Activated effector memory CD4-positive, alpha-beta T cell treated with Interleukin-2 at 50 U/mL for 16 hours (primary cell): ENCODE results near the gene HOXC4.
A peak's percentile ranks its signal among the peaks of the same experiment; 100 is the strongest.

Source experiments
- DNase-seq: peaks from one replicate; pipeline ENCODE4 v3.0.0-alpha.2; 2020

Gene HOXC4

DNA sequence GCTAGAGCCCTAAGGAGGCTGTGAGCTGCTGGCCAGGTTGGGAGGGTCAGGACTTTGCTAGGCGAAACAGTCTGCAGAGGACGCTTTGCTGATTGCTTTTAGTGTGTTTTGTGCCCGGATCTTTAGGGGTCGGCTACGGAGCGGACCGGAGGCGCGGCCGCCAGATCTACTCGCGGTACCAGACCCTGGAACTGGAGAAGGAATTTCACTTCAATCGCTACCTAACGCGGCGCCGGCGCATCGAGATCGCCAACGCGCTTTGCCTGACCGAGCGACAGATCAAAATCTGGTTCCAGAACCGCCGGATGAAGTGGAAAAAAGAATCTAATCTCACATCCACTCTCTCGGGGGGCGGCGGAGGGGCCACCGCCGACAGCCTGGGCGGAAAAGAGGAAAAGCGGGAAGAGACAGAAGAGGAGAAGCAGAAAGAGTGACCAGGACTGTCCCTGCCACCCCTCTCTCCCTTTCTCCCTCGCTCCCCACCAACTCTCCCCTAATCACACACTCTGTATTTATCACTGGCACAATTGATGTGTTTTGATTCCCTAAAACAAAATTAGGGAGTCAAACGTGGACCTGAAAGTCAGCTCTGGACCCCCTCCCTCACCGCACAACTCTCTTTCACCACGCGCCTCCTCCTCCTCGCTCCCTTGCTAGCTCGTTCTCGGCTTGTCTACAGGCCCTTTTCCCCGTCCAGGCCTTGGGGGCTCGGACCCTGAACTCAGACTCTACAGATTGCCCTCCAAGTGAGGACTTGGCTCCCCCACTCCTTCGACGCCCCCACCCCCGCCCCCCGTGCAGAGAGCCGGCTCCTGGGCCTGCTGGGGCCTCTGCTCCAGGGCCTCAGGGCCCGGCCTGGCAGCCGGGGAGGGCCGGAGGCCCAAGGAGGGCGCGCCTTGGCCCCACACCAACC lies 23.9 kb upstream of the HOXC4 start:
- no peak for DNase-seq

- no peak for DNase-seq
Observed at GRCh38 chr12:54030442-54030801, 23.2 kb upstream of the HOXC4 start.

DNA sequence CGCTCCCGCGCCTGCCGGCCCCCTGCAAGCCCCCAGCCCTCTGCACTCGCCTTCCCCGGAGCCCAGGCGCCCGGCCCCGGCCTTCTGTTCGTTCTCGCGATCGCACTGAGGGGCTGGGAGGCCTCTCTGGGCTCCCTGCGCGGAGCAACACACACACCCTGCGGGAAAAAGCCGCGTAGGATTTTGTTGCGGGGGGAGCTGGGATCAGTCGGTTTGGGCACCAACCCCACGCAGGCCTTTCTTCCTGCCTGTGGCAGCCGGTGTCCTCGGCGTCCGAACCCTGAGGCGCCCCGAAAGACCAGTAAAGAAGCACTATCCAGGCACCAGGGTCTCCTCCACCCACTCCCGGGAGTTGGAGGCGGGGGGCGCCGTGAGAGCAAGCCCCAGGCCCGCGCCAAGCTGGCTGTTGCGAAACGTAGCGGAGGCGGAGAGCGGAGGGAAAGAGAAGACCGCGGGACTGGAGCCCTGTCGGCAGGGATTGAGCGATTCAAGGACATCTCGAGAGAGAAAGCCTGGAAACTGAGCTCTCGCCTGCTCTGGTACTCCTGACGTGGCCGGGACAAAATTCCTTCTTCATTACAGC lies 22.7 kb upstream of the HOXC4 start:
- DNase-seq = no peak

DNA sequence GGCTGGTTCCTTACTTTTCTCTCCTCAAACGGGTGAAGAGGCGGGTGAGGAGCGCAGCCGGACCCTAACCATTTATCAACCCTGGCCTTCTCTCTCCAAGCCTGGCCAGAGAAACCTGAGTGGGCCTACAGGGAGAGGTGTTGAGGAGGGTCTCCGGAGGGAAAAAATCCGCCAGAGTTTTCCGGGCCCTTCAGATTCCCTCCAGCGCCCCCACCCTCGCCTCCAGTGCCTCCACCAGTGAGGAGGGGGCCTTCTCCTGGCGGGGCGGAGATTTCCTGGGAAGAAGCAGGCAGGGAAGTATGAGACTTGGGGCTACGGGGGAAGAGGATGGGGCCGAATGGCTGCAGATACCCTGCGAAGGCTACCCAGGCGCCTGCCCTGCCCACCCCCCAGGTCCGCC lies 22.2 kb upstream of the HOXC4 start:
- DNase-seq = no peak

DNA sequence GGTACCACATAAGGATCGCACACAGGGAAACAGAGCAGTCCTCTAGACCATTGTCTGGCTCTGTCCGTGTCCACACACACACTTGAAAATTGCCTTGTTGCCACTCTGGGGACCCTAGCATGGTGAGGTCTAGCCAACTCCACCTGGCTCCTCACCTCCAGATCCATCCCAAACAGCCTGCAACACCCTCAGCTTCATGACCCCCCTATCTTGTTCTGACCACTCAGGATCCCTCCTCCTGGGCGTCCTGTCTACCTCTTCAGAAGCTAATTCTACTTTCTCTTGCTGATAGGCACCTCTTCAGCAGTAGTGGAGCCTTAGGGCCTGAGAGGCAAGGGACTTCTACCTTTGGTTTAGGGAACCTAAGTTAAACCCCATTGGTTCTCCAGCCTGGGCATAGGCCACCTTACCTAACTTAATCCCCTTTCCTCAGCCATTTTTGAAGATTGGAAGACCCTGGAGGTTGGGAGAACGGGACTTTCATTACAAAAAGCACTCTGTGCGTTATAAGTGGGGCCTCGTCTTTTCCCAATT lies 21.5 kb upstream of the HOXC4 start:
- no peak for DNase-seq

- peak; percentile 21 for DNase-seq
Observed at GRCh38 chr12:54032627-54033100, 21.0 kb upstream of the HOXC4 start, which contains the start of gene HOXC5. Gene HOXC5 (plus strand): TSS chr12:54033050. CDS start chr12:54033123, 73 bp downstream.

- no peak for DNase-seq
Observed at GRCh38 chr12:54033106-54033979, 20.3 kb upstream of the HOXC4 start.

GRCh38 chr12:54033980-54034784 lies 19.5 kb upstream of the HOXC4 start:
- DNase-seq = no peak

DNA sequence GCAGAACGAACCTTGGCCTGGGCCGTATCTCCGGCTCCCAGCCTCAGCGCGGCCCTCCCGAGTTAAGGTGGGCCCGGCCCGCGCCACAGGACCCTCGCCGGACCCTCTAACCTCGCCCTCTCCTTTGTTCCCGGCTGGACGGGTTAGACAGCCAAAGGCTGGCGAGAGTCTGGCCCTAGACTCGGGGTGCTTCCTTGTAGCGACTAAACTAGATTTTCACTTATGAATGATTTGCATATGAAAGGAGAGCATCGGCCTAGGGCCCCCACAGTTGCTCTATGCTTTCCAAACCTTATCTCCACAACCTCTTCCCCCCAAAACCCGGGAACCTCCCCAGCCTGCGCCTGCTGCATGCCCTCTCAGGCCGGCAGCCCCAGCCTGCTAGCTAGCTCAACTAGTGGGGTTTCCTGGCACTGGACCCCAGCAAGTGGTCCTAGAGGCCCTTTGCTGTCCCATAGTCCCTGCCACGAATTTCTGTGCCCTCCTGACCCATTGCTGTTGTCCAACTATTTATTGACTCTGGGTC lies 18.8 kb upstream of the HOXC4 start:
- DNase-seq = no peak

DNA sequence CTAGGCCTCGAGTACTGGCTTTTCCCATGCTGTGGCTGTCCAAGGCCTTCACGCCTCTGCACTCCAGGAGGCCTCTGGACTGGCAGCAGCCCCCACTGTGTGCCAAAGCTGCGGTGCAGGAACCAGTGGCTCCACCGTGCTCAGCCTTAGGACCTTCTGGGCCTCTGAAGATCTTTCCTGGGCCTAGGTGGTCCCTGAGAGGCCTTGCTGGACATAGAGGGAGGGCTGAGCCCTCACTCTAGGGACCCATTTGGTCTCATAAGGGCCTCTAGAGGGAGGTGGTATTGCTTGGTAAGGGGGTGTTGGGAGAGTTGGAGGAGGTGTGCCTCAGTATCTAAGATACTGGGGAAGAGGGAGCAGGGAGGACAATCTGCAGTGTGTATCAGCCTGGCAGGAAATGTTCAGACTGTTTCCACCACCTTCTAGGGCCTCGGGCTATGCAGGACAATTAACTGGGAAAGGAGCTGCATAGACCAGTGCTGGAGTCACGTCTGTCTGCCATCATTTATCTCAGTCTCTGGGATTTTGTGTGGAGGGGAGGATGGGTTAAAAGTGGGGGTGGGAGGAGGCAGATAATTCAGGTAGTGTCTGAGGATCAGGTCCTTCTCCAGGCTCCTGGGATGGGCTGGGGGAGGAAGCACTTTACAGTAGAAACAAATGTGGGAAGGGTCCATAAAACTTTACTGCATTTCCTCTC lies 17.9 kb upstream of the HOXC4 start:
- no peak for DNase-seq

DNA sequence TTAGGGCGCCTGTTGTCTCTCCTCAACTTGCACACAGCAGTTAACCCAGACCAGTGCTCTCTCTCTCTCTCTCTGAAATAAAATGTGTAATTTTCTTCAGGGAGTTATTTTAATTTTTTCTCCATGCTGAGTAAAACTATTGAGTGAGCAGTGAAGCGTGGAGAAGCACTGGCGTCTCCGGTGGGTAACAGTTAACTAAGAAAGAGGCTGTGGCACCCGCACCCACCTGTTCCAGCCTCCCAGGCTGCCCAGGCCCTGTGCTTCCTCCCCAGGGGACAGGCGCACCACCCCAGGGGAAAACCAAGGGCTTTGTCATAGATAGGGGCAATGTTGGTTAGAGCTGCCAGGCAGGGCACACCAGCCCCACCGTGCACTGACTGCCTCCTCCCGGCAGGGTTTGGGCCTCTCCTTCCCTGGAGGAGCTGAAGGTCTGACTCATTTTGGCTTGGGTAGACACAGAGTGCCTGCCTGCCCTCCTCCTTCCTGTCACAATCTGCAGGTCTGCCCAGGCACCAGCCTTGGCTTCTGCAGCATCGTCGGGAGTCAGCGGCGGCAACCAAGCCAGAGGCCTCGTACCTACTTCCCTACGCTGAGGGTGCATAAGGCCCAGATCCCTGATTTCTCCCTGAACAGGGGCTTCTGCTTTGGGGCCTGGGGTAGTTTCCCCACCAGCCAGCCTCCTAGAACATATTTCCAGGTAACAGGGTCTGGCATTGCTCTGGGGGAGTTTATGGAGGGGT lies 16.8 kb upstream of the HOXC4 start:
- DNase-seq = no peak

DNA sequence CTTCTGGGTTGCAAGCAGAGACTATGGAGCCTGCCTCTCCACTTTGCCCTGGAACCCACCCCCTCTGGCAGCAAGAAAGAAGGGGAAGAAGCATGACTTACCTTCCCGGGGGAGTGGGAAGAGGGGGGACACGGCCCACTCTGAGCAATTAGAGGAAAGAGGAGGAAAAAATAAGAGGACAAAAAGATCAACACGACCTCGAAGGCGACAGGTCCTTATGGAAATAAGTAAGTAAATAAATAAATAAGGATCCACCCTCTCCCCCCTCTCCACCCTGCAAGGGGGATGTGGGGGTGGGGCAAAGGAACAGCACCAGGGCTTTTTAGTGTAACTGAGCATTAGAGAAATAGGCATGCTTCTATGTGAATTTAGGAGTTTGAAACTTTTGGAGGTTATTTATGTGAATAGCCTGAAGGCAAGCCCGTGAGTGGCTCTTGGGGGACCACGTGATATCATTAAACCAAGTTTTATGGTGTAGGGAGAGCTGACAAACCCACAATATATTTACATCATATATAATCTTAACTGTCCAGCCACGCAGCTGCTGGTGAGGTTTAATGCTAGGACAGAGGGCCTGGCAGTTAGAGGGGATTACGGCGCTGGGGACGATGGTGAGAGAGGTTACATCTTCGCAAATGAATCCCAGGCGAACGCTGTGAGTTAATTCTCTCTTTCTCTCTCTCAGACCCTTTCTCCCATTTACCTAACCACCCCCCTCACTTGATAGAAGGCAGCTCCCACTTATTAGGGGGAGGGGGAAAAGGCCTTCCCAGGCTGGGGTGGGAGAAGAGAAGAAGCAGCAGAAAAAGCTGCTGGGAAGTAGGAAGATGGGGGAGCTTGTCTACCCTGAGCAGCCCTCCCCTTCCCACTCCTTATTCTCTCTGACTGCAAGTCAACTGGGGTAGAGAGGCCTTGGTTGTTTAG lies 16.0 kb upstream of the HOXC4 start:
- DNase-seq = no peak

- DNase-seq = no peak
Observed at GRCh38 chr12:54038284-54038870, 15.3 kb upstream of the HOXC4 start.

DNA sequence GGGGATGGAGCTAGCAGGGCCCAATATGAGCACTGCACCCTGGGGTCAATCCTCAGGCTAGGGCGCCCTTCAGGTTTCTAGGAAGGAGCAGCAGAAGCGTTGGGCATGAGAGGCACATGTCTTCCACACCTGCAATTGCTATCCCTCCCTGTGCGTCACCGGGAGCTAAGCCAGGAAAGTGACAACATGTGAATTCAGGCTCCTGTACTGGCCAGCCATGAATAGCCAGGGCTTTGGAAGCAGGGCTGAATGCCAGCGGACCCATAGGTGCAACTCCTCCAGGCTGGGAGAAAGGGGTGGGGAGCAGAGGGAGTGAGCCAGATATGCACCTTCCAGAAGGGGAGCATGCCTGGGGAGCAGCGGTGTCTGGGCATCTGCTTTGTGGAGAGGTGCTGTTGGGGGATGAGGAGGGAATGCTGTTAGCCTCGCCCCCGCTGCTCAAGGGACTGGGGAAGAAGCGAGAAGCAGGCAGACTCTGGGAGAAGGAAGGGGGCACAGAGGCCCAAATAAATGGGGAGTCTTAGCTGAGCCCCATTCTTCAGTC lies 14.7 kb upstream of the HOXC4 start:
- DNase-seq = no peak

- DNase-seq = no peak
Observed at GRCh38 chr12:54039417-54040147, 14.1 kb upstream of the HOXC4 start.

- DNase-seq = no peak
Observed at GRCh38 chr12:54040148-54040494, 13.5 kb upstream of the HOXC4 start.

- DNase-seq = no peak
Observed at GRCh38 chr12:54040648-54041047, 13.0 kb upstream of the HOXC4 start.

DNA sequence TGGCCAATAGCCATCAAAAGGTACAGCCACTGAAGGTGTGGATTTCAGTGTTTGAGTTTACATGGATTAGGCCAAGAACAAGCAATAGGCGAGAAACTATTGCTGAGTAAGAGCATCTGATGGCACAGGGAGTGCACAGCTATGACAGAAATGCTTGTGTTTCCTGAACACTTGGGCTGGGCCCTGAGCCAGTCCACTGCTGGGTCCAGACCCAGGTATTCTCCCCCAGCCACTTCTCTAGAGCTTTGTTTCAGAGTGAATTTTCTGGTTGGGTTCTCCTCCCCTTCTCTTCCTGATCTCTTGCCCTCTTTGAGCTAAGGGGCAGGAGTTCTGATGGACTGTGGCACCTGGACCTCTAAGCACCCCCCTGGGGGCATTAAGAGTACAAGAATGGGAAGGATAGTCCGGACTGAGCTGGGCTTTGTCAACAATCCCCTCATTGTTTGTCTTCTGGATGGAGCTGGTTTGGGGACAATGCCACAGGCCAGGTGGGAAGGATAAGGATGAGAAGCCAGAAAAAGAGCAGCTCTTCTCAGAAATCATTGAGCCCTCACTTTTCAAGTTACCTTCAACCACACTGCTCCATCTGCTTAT lies 12.4 kb upstream of the HOXC4 start:
- no peak for DNase-seq
